Stomach (tissue), 4 donors: ENCODE measurements around the gene GPC6.

ENCODE experiments used
- EP300 ChIP-seq: sonication (generic); formaldehyde crosslinking; IDR thresholded peaks from one replicate; pipeline ENCODE4 v1.6.1; 2017; ENCODE audit warnings: antibody characterized with exemption
- POLR2A ChIP-seq, 4 donors: fragments of 450-650 bp; IDR thresholded peaks; one replicate each; pipeline ENCODE4 v1.6.1; 2016; ENCODE audit warnings: antibody characterized with exemption in 4 of 4, control low read depth in 2 of 4, mild to moderate bottlenecking in 1 of 4, moderate library complexity in 1 of 4
- POLR2AphosphoS5 ChIP-seq, 3 donors: sonication (generic); formaldehyde crosslinking; IDR thresholded peaks; one replicate each; pipeline ENCODE4 v1.6.1; 2016; ENCODE audit warnings: antibody characterized with exemption in 3 of 3
- TF ChIP-seq, protein P1 (sequence below), 7 experiments: fragments of 450-650 bp in 4 of 7; fragments of 200-600 bp in 3 of 7; sonication (generic) in 3 of 7; IDR thresholded peaks; one replicate each; pipeline ENCODE4 v1.5.1; 2016 to 2019; ENCODE audit warnings: antibody characterized with exemption in 7 of 7, control low read depth in 2 of 7, mild to moderate bottlenecking in 1 of 7

- TF ChIP-seq, protein P1, sequence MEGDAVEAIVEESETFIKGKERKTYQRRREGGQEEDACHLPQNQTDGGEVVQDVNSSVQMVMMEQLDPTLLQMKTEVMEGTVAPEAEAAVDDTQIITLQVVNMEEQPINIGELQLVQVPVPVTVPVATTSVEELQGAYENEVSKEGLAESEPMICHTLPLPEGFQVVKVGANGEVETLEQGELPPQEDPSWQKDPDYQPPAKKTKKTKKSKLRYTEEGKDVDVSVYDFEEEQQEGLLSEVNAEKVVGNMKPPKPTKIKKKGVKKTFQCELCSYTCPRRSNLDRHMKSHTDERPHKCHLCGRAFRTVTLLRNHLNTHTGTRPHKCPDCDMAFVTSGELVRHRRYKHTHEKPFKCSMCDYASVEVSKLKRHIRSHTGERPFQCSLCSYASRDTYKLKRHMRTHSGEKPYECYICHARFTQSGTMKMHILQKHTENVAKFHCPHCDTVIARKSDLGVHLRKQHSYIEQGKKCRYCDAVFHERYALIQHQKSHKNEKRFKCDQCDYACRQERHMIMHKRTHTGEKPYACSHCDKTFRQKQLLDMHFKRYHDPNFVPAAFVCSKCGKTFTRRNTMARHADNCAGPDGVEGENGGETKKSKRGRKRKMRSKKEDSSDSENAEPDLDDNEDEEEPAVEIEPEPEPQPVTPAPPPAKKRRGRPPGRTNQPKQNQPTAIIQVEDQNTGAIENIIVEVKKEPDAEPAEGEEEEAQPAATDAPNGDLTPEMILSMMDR (IDR thresholded peaks at IDR 0.05): no peak
- TF ChIP-seq EP300 (no peak), POLR2A (IDR thresholded peaks at IDR 0.05) (no peak), POLR2AphosphoS5 (IDR thresholded peaks at IDR 0.05) (no peak)
Observed at GRCh38 chr13:93767180-93767916, 540.7 kb downstream of the GPC6 start.
